ENCODE data around the gene NUDT7.

DNA sequence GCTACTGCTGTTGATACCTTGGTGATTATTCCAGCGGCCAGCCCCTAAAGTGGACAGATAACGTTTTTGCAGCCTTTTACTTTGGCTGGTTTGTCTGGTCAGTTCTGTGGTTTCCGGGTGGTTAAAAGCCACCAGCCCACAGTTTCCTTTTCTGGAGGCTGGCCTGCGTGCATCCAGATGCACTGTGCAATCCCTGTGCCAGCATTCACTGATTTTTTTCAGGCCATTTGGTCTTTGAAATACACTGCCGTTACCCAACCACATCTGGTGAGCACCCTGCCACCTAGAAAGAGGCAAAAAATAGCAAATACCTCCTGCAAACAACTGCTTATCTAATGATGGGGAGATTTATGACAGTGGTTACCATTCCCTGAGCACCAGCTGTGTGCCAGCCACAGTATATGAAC lies 797 bp downstream of the NUDT7 start:
- TF ChIP-seq, protein P1, sequence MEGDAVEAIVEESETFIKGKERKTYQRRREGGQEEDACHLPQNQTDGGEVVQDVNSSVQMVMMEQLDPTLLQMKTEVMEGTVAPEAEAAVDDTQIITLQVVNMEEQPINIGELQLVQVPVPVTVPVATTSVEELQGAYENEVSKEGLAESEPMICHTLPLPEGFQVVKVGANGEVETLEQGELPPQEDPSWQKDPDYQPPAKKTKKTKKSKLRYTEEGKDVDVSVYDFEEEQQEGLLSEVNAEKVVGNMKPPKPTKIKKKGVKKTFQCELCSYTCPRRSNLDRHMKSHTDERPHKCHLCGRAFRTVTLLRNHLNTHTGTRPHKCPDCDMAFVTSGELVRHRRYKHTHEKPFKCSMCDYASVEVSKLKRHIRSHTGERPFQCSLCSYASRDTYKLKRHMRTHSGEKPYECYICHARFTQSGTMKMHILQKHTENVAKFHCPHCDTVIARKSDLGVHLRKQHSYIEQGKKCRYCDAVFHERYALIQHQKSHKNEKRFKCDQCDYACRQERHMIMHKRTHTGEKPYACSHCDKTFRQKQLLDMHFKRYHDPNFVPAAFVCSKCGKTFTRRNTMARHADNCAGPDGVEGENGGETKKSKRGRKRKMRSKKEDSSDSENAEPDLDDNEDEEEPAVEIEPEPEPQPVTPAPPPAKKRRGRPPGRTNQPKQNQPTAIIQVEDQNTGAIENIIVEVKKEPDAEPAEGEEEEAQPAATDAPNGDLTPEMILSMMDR (tag by site-specific recombination; IDR thresholded peaks at IDR 0.05) = no peak
- TF ChIP-seq ZNF549 (tag by site-specific recombination; IDR thresholded peaks at IDR 0.05) (no peak), KLF16 (tag by site-specific recombination; IDR thresholded peaks at IDR 0.05) (no peak), SP2 (tag by site-specific recombination; IDR thresholded peaks at IDR 0.05) (no peak), ZFP37 (tag by site-specific recombination; IDR thresholded peaks at IDR 0.05) (no peak), ZNF747 (tag by site-specific recombination; IDR thresholded peaks at IDR 0.05) (no peak), ZNF202 (tag by site-specific recombination; IDR thresholded peaks at IDR 0.05; ENCODE audit: borderline replicate concordance) (no peak), ZNF558 (tag by site-specific recombination; IDR thresholded peaks at IDR 0.05) (no peak), ZNF211 (tag by site-specific recombination; IDR thresholded peaks at IDR 0.05; ENCODE audit: low read depth) (no peak)
- TF ChIP-seq, protein P2, sequence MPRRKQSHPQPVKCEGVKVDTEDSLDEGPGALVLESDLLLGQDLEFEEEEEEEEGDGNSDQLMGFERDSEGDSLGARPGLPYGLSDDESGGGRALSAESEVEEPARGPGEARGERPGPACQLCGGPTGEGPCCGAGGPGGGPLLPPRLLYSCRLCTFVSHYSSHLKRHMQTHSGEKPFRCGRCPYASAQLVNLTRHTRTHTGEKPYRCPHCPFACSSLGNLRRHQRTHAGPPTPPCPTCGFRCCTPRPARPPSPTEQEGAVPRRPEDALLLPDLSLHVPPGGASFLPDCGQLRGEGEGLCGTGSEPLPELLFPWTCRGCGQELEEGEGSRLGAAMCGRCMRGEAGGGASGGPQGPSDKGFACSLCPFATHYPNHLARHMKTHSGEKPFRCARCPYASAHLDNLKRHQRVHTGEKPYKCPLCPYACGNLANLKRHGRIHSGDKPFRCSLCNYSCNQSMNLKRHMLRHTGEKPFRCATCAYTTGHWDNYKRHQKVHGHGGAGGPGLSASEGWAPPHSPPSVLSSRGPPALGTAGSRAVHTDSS (tag by site-specific recombination; IDR thresholded peaks at IDR 0.05) = no peak

Measured in HEK293 (cell line).